SK-N-SH treated with all-trans-retinoic acid at 6 μM for 48 hours (cell line): ENCODE measurements around the gene RNF224.

Experiments used
- ATAC-seq: fragments of 200-7000 bp; cut with Tn5 transposase; 3 replicates; pipeline ENCODE4 v1.9.1; 2020; ENCODE audit warnings: mild to moderate bottlenecking, moderate library complexity
- ARNTL ChIP-seq: fragments of 450-650 bp; formaldehyde crosslinking; IDR thresholded peaks from 2 replicates; pipeline ENCODE4 v1.5.0; 2020; ENCODE audit warnings: low read depth, mild to moderate bottlenecking, moderate library complexity, borderline replicate concordance
- BACH2 ChIP-seq: fragments of 250-450 bp; sonication (Bioruptor Pico); IDR thresholded peaks from 2 replicates; pipeline ENCODE4 v1.9.0; 2021; ENCODE audit warnings: mild to moderate bottlenecking, borderline replicate concordance
- CREB5 ChIP-seq: fragments of 250-450 bp; sonication (Bioruptor Pico); IDR thresholded peaks from 2 replicates; pipeline ENCODE4 v1.5.1; 2020; ENCODE audit warnings: low read depth, mild to moderate bottlenecking, moderate library complexity
- CSDC2 ChIP-seq: fragments of 250-450 bp; sonication (Bioruptor Pico); IDR thresholded peaks from 2 replicates; pipeline ENCODE4 v1.5.0; 2020; ENCODE audit warnings: mild to moderate bottlenecking, moderate library complexity
- ESRRG ChIP-seq: fragments of 250-450 bp; sonication (Bioruptor Pico); IDR thresholded peaks from 2 replicates; pipeline ENCODE4 v1.6.1; 2021; ENCODE audit warnings: mild to moderate bottlenecking
- GLIS3 ChIP-seq: fragments of 250-450 bp; sonication (Bioruptor Pico); IDR thresholded peaks from 2 replicates; pipeline ENCODE4 v1.5.0; 2020; ENCODE audit warnings: mild to moderate bottlenecking, moderate library complexity
- ISL1 ChIP-seq: fragments of 250-450 bp; sonication (Bioruptor Pico); IDR thresholded peaks from 2 replicates; pipeline ENCODE4 v2.1.2; 2022; ENCODE audit warnings: mild to moderate bottlenecking, moderate library complexity
- OSR1 ChIP-seq: fragments of 250-450 bp; sonication (Bioruptor Pico); IDR thresholded peaks from 2 replicates; pipeline ENCODE4 v1.8.0; 2022; ENCODE audit warnings: moderate library complexity, mild to moderate bottlenecking, inconsistent platforms
- PPARA ChIP-seq: fragments of 250-450 bp; sonication (Bioruptor Pico); IDR thresholded peaks from 2 replicates; pipeline ENCODE4 v1.5.0; 2020; ENCODE audit warnings: mild to moderate bottlenecking, borderline replicate concordance
- RARB ChIP-seq: fragments of 250-450 bp; sonication (Bioruptor Pico); IDR thresholded peaks from 2 replicates; pipeline ENCODE4 v1.8.0; 2021; ENCODE audit warnings: mild to moderate bottlenecking, moderate library complexity
- SNAI2 ChIP-seq: fragments of 250-450 bp; sonication (Bioruptor Pico); IDR thresholded peaks from 2 replicates; pipeline ENCODE4 v1.5.0; 2020; ENCODE audit warnings: mild to moderate bottlenecking, moderate library complexity
- TCF4 ChIP-seq: fragments of 250-450 bp; sonication (Bioruptor Pico); IDR thresholded peaks from 2 replicates; pipeline ENCODE4 v1.8.0; 2021; ENCODE audit warnings: mild to moderate bottlenecking, moderate library complexity, borderline replicate concordance
- TOX ChIP-seq: fragments of 250-450 bp; sonication (Bioruptor Pico); IDR thresholded peaks from 2 replicates; pipeline ENCODE4 v1.8.0; 2021; ENCODE audit warnings: mild to moderate bottlenecking, moderate library complexity, borderline replicate concordance
- TSHZ2 ChIP-seq: fragments of 250-450 bp; sonication (Bioruptor Pico); IDR thresholded peaks from 2 replicates; pipeline ENCODE4 v1.5.0; 2020; ENCODE audit warnings: mild to moderate bottlenecking, moderate library complexity
- ZC3H10 ChIP-seq: fragments of 250-450 bp; sonication (Bioruptor Pico); IDR thresholded peaks from 2 replicates; pipeline ENCODE4 v1.5.1; 2021; ENCODE audit warnings: mild to moderate bottlenecking, moderate library complexity
- ZFP30 ChIP-seq: fragments of 450-650 bp; formaldehyde crosslinking; IDR thresholded peaks from 2 replicates; pipeline ENCODE4 v1.5.0; 2022; ENCODE audit warnings: mild to moderate bottlenecking, moderate library complexity
- ZNF70 ChIP-seq: fragments of 450-650 bp; formaldehyde crosslinking; IDR thresholded peaks from 2 replicates; pipeline ENCODE4 v1.5.0; 2020; ENCODE audit warnings: mild to moderate bottlenecking, moderate library complexity
- ZNF8 ChIP-seq: fragments of 450-650 bp; formaldehyde crosslinking; IDR thresholded peaks from 2 replicates; pipeline ENCODE4 v1.5.0; 2020; ENCODE audit warnings: mild to moderate bottlenecking, moderate library complexity
- TF ChIP-seq, protein P1 (sequence below): fragments of 250-450 bp; sonication (Bioruptor Pico); IDR thresholded peaks from 2 replicates; pipeline ENCODE4 v1.8.0; 2020; ENCODE audit warnings: mild to moderate bottlenecking, moderate library complexity, borderline replicate concordance
- TF ChIP-seq, protein P2 (sequence below): fragments of 250-450 bp; sonication (Bioruptor Pico); IDR thresholded peaks from 2 replicates; pipeline ENCODE4 v1.8.0; 2021; ENCODE audit warnings: low read depth, mild to moderate bottlenecking, moderate library complexity, borderline replicate concordance
- TF ChIP-seq, protein P3 (sequence below): fragments of 250-450 bp; sonication (Bioruptor Pico); IDR thresholded peaks from 2 replicates; pipeline ENCODE4 v1.5.1; 2021; ENCODE audit warnings: mild to moderate bottlenecking, moderate library complexity

RNF224 gene

GRCh38 chr9:137192448-137192780 lies 34.9 kb upstream of the RNF224 start:
- no peak for TF ChIP-seq ZNF70
- TF ChIP-seq, all 23 proteins: peak for 0
- ATAC-seq: no peak

GRCh38 chr9:137192859-137193258 lies 34.4 kb upstream of the RNF224 start:
- TF ChIP-seq CSDC2 (CRISPR knock-in tag) (no peak), RARB (CRISPR knock-in tag) (no peak), TSHZ2 (CRISPR knock-in tag) (no peak), CREB5 (CRISPR knock-in tag) (no peak)
- no peak for ATAC-seq

GRCh38 chr9:137193771-137194170 lies 33.5 kb upstream of the RNF224 start:
- TF ChIP-seq BACH2 (CRISPR knock-in tag) (no peak), PPARA (no peak), ARNTL (no peak), TOX (CRISPR knock-in tag) (no peak), ZFP30 (CRISPR knock-in tag) (no peak), ZNF8 (CRISPR knock-in tag) (no peak), RARB (CRISPR knock-in tag) (no peak)
- ATAC-seq: no peak

DNA sequence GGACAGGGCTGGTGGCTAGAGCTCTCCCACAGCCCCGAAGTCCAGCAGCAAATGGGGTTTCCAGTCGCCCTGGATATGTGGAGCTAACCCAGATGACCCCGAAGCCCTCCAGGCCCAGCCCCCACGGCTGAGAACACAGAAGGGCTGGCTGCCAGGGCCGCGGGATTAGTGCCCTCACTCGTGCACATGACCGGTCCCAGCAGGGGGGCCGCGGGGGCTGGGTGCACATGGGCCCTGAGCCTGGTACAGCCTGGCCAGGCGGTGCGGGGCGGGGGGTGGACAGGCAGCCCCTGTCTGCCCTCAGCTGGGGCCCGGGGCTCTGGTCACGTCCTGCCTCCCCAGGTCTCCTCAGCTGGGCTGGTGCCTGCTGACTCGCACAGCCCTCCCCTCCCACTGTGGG lies 32.9 kb upstream of the RNF224 start:
- TF ChIP-seq CREB5 (CRISPR knock-in tag): no peak
- no peak for TF ChIP-seq GLIS3 (CRISPR knock-in tag)
- TF ChIP-seq RARB (CRISPR knock-in tag): no peak
- TF ChIP-seq, protein P1, sequence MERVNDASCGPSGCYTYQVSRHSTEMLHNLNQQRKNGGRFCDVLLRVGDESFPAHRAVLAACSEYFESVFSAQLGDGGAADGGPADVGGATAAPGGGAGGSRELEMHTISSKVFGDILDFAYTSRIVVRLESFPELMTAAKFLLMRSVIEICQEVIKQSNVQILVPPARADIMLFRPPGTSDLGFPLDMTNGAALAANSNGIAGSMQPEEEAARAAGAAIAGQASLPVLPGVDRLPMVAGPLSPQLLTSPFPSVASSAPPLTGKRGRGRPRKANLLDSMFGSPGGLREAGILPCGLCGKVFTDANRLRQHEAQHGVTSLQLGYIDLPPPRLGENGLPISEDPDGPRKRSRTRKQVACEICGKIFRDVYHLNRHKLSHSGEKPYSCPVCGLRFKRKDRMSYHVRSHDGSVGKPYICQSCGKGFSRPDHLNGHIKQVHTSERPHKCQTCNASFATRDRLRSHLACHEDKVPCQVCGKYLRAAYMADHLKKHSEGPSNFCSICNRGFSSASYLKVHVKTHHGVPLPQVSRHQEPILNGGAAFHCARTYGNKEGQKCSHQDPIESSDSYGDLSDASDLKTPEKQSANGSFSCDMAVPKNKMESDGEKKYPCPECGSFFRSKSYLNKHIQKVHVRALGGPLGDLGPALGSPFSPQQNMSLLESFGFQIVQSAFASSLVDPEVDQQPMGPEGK (CRISPR knock-in tag): no peak
- no peak for TF ChIP-seq OSR1
- TF ChIP-seq ZC3H10: no peak
- no peak for ATAC-seq

DNA sequence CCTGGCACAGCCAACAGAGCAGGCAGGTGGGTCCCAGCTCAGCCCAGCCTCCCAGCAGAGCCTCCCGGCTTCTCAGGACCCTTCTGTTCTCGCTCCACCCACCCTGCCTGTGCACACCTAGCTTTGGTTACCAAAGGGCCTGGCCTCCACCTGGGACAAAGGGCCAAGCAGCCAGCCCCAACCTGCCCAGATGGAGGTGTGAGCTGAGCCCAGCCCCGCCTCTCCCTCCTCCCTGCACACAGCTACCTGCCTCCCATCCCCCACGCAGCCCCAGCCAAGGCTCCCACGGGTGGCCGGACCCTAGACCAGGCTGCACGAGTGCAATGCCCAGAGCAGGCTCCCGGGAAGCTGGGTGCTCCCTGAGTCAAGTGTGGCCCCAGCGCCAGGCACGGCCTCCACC lies 32.4 kb upstream of the RNF224 start:
- no peak for ATAC-seq
- TF ChIP-seq ARNTL (no peak), ZC3H10 (no peak), CSDC2 (CRISPR knock-in tag) (no peak), ISL1 (no peak), ZNF8 (CRISPR knock-in tag) (no peak), RARB (CRISPR knock-in tag) (no peak), CREB5 (CRISPR knock-in tag) (no peak), SNAI2 (CRISPR knock-in tag) (no peak), BACH2 (CRISPR knock-in tag) (no peak), TCF4 (no peak), ESRRG (no peak)
- TF ChIP-seq, protein P2, sequence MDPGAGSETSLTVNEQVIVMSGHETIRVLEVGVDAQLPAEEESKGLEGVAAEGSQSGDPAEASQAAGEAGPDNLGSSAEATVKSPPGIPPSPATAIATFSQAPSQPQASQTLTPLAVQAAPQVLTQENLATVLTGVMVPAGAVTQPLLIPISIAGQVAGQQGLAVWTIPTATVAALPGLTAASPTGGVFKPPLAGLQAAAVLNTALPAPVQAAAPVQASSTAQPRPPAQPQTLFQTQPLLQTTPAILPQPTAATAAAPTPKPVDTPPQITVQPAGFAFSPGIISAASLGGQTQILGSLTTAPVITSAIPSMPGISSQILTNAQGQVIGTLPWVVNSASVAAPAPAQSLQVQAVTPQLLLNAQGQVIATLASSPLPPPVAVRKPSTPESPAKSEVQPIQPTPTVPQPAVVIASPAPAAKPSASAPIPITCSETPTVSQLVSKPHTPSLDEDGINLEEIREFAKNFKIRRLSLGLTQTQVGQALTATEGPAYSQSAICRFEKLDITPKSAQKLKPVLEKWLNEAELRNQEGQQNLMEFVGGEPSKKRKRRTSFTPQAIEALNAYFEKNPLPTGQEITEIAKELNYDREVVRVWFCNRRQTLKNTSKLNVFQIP (CRISPR knock-in tag): no peak
- TF ChIP-seq, protein P3, sequence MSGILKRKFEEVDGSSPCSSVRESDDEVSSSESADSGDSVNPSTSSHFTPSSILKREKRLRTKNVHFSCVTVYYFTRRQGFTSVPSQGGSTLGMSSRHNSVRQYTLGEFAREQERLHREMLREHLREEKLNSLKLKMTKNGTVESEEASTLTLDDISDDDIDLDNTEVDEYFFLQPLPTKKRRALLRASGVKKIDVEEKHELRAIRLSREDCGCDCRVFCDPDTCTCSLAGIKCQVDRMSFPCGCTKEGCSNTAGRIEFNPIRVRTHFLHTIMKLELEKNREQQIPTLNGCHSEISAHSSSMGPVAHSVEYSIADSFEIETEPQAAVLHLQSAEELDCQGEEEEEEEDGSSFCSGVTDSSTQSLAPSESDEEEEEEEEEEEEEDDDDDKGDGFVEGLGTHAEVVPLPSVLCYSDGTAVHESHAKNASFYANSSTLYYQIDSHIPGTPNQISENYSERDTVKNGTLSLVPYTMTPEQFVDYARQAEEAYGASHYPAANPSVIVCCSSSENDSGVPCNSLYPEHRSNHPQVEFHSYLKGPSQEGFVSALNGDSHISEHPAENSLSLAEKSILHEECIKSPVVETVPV: no peak
